H1 (cell line): ENCODE data around the gene RIMS1. TPM values are rescaled to one million over a fixed set of nuclear protein-coding genes. Genes with fewer than 3 reads are reported as not detected.

Experiments used
- GABPA ChIP-seq: IDR thresholded peaks from 2 replicates; pipeline ENCODE4 v1.6.1; 2011; ENCODE audit warnings: mild to moderate bottlenecking, low read length, moderate library complexity, borderline replicate concordance; ENCODE audit not compliant: insufficient read depth
- RBBP5 ChIP-seq: IDR thresholded peaks from 2 replicates; pipeline ENCODE4 v1.7.1; 2012; ENCODE audit warnings: low read depth, mild to moderate bottlenecking, inconsistent platforms, low read length, moderate library complexity, borderline replicate concordance
- SIX5 ChIP-seq: IDR thresholded peaks from 2 replicates; pipeline ENCODE4 v1.6.1; 2011; ENCODE audit warnings: mild to moderate bottlenecking, low read depth, low read length
- ZNF274 ChIP-seq: IDR thresholded peaks from 2 replicates; pipeline ENCODE4 v1.7.0; 2012; ENCODE audit warnings: low read length, borderline replicate concordance; ENCODE audit errors: extremely low read depth
- polyA plus RNA-seq, 7 experiments: library from polyadenylated mRNA; depleted of rRNA in 3 of 7; stranded (reverse) in 5 of 7; unstranded in 2 of 7; fragments of >200 nt in 5 of 7; fragments of 200-250 nt in 2 of 7; gene quantifications; 1 replicate in 5 of 7; 2 replicates in 1 of 7; 4 replicates in 1 of 7; pipeline versions ENCODE4 v1.2.1 to v1.2.3, GENCODE V29; 2011 to 2013; ENCODE audit warnings: missing spikeins in 2 of 7, mixed read lengths in 2 of 7
- total RNA-seq: library from RNA; stranded (reverse); fragmentation: NEBNext Ultra II Directional; extraction: Animal tissue kit (Norgen Biotek cat#: 25700); gene quantifications from 2 replicates; pipeline ENCODE4 v1.2.1, GENCODE V29; 2021
- TF ChIP-seq, protein P1 (sequence below): IDR thresholded peaks from 2 replicates; pipeline ENCODE4 v1.6.1; 2012; ENCODE audit warnings: inconsistent platforms

RIMS1 gene
- total and polyA plus RNA-seq, 2 of the 8 experiments (the other 6 are each of a cell fraction or from before 2014, with no cell fraction given): 0.63 to 2.3 TPM

DNA sequence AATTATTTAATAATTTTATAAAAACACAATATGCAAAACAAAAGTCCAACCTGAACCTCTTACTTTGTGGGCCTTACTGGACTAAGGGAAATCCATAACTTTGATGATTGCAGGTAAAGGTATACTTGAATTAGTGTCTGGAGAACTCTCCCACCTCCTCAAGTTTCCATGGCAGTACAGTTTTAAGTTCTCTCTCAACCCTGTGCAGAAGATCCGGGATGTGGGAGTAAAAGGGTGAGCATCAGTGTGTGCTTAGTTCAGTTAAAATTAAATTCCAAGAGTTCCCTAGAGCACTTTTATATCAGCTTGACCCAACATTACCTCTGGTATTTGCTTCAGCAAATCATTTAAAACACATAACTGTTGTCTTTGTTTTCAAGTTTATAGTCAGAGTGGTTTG lies 47.5 kb downstream of the RIMS1 start (continued):
- TF ChIP-seq, protein P1, sequence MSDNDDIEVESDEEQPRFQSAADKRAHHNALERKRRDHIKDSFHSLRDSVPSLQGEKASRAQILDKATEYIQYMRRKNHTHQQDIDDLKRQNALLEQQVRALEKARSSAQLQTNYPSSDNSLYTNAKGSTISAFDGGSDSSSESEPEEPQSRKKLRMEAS: no peak
- TF ChIP-seq GABPA (no peak), SIX5 (no peak), RBBP5 (no peak), ZNF274 (no peak)
